T-helper 2 cell treated with Interferon-gamma antibody and Interleukin-4, amounts not matched to agents 5 μg/mL and 100 μg/mL, for 36 hours (primary cell): Measurements from ENCODE around the gene AGFG1.
A peak's percentile ranks its signal among the peaks of the same experiment; 100 is the strongest.

Source experiments
- DNase-seq: peaks from one replicate; pipeline ENCODE4 v3.0.0; 2021; ENCODE audit warnings: low spot score
- H3K27ac Mint-ChIP-seq: one replicate; pipeline ENCODE4 v1.8.0; 2021; ENCODE audit warnings: mild to moderate bottlenecking, mixed read lengths
- H3K27me3 Mint-ChIP-seq: one replicate; pipeline ENCODE4 v1.8.0; 2021; ENCODE audit warnings: low read depth, mixed read lengths
- H3K36me3 Mint-ChIP-seq: one replicate; pipeline ENCODE4 v1.8.0; 2021; ENCODE audit warnings: low read depth, mixed read lengths
- H3K4me1 Mint-ChIP-seq: one replicate; pipeline ENCODE4 v1.8.0; 2021; ENCODE audit warnings: low read depth, mixed read lengths
- H3K4me3 Mint-ChIP-seq: one replicate; pipeline ENCODE4 v1.8.0; 2022; ENCODE audit warnings: mild to moderate bottlenecking, moderate library complexity, mixed read lengths
- H3K9me3 Mint-ChIP-seq: one replicate; pipeline ENCODE4 v1.8.0; 2021; ENCODE audit warnings: mixed read lengths

AGFG1 gene

DNA sequence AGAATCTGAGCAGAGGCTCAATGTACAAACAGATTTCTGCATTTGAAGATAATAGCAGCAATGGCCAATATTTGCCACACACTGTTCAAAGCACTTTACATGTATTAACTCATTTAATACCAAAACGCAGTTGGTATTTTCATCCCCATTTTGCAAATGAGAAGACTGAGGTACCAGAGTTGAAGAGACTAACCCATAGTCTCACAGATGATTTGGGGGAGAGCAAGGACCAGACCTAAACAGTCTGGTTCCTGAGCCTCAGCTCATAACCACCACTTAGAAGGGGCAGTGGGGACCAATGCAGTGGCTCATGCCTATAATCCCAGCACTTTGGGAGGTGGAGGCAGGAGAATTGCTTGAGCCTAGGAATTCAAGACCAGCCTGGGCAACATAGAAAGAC, 18.1 kb upstream of the AGFG1 start:
- Mint-ChIP-seq H3K4me1 (no peaks in the 10 kb centered on the region), H3K27ac (no peak overlapping the region), H3K9me3 (no peaks in the 10 kb centered on the region), H3K27me3 (no peaks in the 10 kb centered on the region), H3K4me3 (no peak overlapping the region), H3K36me3 (no peaks in the 10 kb centered on the region)
- DNase-seq, result no peak

GRCh38 chr2:227454323-227454860, 17.6 kb upstream of the AGFG1 start:
- Mint-ChIP-seq H3K27ac (no peak overlapping the region), H3K36me3 (no peaks in the 10 kb centered on the region), H3K4me1 (no peaks in the 10 kb centered on the region), H3K27me3 (no peaks in the 10 kb centered on the region), H3K4me3 (no peak overlapping the region), H3K9me3 (no peaks in the 10 kb centered on the region)
- no peak for DNase-seq

DNA sequence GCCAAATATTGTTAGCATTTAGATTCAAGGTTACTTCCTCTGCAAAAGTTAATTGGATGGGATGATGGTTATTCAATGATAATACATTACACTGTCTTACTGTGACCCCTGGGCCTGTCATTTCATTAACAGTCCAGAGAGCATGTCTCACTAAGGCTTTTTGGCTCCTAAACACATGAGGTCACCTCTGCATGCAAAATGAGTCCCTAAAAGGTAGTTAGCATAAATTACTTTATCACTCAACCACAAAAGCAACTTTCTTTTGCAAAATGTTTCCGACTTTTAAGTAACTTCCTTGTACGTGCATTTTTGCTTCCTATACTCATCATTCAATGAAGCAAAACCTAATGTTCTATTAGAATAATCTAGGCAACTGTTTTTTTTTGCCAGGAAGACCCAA, 16.8 kb upstream of the AGFG1 start:
- peaks cover 5% of the 10 kb centered on the region for H3K4me1 Mint-ChIP-seq
- no peaks in the 10 kb centered on the region for H3K36me3 Mint-ChIP-seq
- no peaks in the 10 kb centered on the region for H3K9me3 Mint-ChIP-seq
- no peak overlapping the region for H3K27ac Mint-ChIP-seq
- no peak overlapping the region for H3K4me3 Mint-ChIP-seq
- no peaks in the 10 kb centered on the region for H3K27me3 Mint-ChIP-seq
- no peak for DNase-seq

GRCh38 chr2:227456102-227456501, 15.9 kb upstream of the AGFG1 start:
- no peaks in the 10 kb centered on the region for H3K36me3 Mint-ChIP-seq
- DNase-seq, result no peak
- no peak overlapping the region for H3K4me3 Mint-ChIP-seq
- H3K4me1 Mint-ChIP-seq, result peaks cover 13% of the 10 kb centered on the region
- no peaks in the 10 kb centered on the region for H3K9me3 Mint-ChIP-seq
- H3K27me3 Mint-ChIP-seq, result no peaks in the 10 kb centered on the region
- H3K27ac Mint-ChIP-seq, result no peak overlapping the region

DNA sequence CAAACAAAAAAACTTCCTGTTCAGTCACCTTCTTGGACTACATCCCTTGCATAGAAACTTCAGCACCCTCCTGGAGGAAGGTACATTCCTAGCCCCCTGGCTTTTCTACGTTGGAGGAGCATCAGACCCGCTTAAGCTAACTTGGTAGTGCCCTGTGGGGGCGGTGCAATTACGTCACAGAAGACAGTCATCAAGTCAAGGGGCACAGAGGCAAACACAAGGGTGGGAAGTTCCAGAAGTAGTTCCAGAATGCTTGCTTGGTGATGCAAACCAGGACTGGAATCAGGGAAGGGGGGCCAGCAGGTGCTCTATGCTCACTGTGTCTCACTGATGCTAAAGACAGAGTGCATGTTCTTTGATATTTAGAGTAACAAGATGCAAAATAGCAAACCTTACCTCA, 15.2 kb upstream of the AGFG1 start:
- H3K4me3 Mint-ChIP-seq, result no peak overlapping the region
- no peak overlapping the region for H3K27ac Mint-ChIP-seq
- no peaks in the 10 kb centered on the region for H3K27me3 Mint-ChIP-seq
- DNase-seq, result no peak
- peaks cover 18% of the 10 kb centered on the region for H3K4me1 Mint-ChIP-seq
- no peaks in the 10 kb centered on the region for H3K9me3 Mint-ChIP-seq
- no peaks in the 10 kb centered on the region for H3K36me3 Mint-ChIP-seq

DNA sequence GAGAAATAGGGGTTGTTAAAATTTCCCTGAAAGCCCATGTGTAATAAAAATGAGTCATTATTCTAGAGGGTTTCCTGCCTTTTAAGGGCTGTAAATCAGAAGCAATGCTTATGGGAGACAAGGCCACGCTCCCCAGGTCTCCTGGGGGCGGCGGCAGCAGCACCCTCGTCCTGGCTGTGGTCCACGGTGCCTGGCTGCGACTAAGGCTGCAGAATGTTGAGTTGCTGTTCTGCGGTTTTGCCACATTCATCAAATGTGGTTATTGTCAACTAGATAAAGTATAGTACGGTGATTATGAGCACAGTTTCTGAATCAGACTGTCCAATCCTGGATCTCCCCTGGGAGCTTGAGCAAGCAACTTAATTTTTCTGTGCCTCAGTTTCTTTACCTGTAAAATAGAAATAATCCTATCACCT, 11.9 kb upstream of the AGFG1 start:
- peak; percentile 74 for DNase-seq
- Mint-ChIP-seq H3K27me3 (no peaks in the 10 kb centered on the region), H3K4me1 (peaks cover 48% of the 10 kb centered on the region), H3K4me3 (peak overlapping the region; percentile 32), H3K27ac (peak overlapping the region; percentile 37), H3K36me3 (no peaks in the 10 kb centered on the region), H3K9me3 (no peaks in the 10 kb centered on the region)

DNA sequence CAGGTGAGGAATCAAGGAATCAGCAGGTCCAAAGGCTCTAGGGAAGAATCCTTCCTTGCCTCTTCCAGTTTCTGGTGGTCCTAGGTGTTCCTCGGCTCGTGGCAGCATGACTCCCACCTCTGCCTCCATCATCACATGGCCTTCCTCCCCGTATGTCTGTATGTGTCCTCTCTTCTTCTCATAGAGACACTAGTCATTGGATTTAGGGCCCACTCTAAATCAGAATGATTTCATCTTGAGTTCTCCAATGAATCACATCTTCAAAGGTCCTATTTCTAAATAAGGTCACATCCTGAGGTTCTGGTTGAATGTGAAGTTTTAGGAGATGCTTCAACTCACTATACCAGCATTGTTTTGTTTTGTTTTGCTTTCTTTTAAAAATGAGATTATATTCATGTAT, 11.1 kb upstream of the AGFG1 start:
- Mint-ChIP-seq H3K27me3 (no peaks in the 10 kb centered on the region), H3K36me3 (no peaks in the 10 kb centered on the region), H3K27ac (no peak overlapping the region), H3K9me3 (no peaks in the 10 kb centered on the region), H3K4me3 (peak overlapping the region; percentile 32), H3K4me1 (peaks cover 49% of the 10 kb centered on the region)
- DNase-seq, result peak; percentile 14

DNA sequence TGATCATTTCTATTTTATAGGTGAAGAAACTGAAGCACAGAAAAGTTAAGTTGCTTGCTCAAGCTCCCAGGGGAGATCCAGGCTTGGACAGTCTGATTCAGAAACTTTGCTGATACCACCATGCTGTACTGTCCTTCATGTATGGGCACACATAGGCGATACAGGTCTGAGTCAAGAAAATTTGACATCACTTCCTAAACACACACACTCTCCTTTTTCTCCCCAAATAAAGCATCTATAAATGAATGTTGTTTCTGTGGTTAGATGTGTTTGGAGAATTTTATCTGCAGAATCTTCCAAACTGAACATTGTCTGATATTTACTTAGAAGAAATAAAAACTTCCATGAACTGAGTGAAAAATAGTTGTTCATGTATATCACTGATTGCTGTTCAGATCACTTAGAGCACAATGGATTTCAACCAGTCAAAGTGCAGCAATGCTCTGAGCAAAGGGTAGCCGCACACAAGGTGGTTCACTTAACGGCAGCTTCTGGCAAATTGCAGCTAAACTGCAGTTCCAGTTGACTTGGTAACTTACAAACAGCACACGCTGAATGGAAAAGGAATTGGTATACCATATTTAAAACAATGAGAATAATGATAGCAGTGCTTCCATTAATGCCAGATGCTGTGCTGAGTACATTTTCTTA, 10.0 kb upstream of the AGFG1 start:
- peak overlapping the region; percentile 65 for H3K4me3 Mint-ChIP-seq
- no peak for DNase-seq

GRCh38 chr2:227462462-227462951, 9.4 kb upstream of the AGFG1 start:
- Mint-ChIP-seq H3K36me3 (no peaks in the 10 kb centered on the region), H3K27me3 (no peaks in the 10 kb centered on the region), H3K4me3 (peak overlapping the region; percentile 65), H3K27ac (no peak overlapping the region), H3K9me3 (no peaks in the 10 kb centered on the region), H3K4me1 (peaks cover 57% of the 10 kb centered on the region)
- DNase-seq, result peak; percentile 42

More for the DNA sequence above, 10.0 kb upstream of the AGFG1 start:
- Mint-ChIP-seq H3K9me3 (no peaks in the 10 kb centered on the region), H3K4me1 (peaks cover 55% of the 10 kb centered on the region), H3K27me3 (no peaks in the 10 kb centered on the region), H3K27ac (peak overlapping the region; percentile 73), H3K36me3 (no peaks in the 10 kb centered on the region)

- Mint-ChIP-seq H3K4me3 (peak overlapping the region; percentile 72), H3K9me3 (no peaks in the 10 kb centered on the region), H3K36me3 (no peaks in the 10 kb centered on the region), H3K27ac (peak overlapping the region; percentile 83), H3K4me1 (peaks cover 57% of the 10 kb centered on the region), H3K27me3 (no peaks in the 10 kb centered on the region)
- peak; percentile 13 for DNase-seq
Observed at GRCh38 chr2:227462972-227463931, 8.7 kb upstream of the AGFG1 start.

- no peaks in the 10 kb centered on the region for H3K9me3 Mint-ChIP-seq
- H3K4me3 Mint-ChIP-seq, result peak overlapping the region; percentile 72
- peaks cover 57% of the 10 kb centered on the region for H3K4me1 Mint-ChIP-seq
- DNase-seq, result no peak
- H3K27ac Mint-ChIP-seq, result peak overlapping the region; percentile 83
- H3K27me3 Mint-ChIP-seq, result no peaks in the 10 kb centered on the region
- no peaks in the 10 kb centered on the region for H3K36me3 Mint-ChIP-seq
Observed at GRCh38 chr2:227464361-227464760, 7.6 kb upstream of the AGFG1 start.

DNA sequence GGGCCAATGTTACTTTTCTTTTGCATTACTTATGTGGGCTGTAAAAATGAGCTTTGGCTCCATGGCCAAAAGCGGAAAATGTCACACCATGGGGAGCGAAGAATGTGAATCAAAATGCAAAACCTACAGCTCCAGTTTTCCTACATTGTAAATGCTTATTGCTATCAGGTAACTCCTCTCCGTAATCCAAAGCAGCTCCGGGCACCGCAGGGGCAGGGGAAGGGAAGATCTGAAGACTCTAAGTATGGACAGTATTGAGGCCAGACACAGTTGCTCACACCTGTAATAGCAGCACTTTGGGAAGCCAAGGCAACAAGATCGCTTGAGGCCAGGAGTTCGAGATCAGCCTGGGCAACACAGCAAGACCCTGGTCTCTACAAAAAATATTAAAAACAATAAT, 7.1 kb upstream of the AGFG1 start:
- no peak for DNase-seq
- H3K27me3 Mint-ChIP-seq, result no peaks in the 10 kb centered on the region
- H3K27ac Mint-ChIP-seq, result peak overlapping the region; percentile 83
- peak overlapping the region; percentile 72 for H3K4me3 Mint-ChIP-seq
- H3K4me1 Mint-ChIP-seq, result peaks cover 55% of the 10 kb centered on the region
- H3K9me3 Mint-ChIP-seq, result no peaks in the 10 kb centered on the region
- H3K36me3 Mint-ChIP-seq, result no peaks in the 10 kb centered on the region

DNA sequence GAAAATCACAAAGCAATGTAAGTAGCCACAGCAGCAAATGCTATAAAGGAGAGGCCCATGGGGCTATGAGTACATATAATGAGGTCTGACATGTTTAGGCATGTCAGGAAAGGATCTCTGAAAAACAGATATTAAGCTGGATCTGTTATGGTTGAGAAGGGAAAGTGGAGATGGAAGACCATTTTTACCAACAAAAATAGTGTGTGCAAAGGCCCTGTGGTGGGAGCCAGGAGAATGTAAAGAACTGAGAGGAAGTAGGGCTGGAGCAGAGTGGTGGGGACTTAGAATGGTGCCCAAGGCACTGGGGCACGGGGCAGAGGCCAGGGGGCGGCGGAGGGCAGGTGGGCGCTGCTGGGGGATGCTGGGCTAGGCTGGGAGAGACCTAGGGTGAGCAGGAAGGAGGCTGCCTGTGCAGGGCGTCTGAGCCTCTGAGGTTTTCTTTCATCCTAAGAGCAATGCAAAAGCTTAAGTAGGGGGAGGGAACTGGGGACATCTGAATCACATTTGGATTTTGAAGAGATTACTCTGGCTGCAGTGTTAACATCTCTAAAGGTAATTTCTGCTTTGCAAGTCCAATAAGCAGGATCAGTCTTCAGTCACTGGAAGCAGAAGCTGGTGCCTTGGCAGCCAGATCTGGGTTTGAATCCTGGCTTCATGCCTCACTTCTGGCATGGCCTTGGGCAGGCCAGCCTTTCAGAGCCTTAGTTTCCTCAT, 4.9 kb upstream of the AGFG1 start:
- Mint-ChIP-seq H3K4me1 (peaks cover 37% of the 10 kb centered on the region), H3K27me3 (no peaks in the 10 kb centered on the region), H3K36me3 (no peaks in the 10 kb centered on the region), H3K9me3 (no peaks in the 10 kb centered on the region), H3K4me3 (no peak overlapping the region), H3K27ac (no peak overlapping the region)
- DNase-seq, result no peak
